ENCODE results near the gene SLC33A1. TPM values are rescaled to one million over a fixed set of nuclear protein-coding genes. Genes with fewer than 3 reads are reported as not detected.
"Not testable (repeated sequence)": the region's sequence is repeated elsewhere in the genome, so short reads cannot be mapped to it uniquely, and the experiment has no call there.

SLC33A1 gene
- total and polyA plus RNA-seq, 4 donors: 3.4 to 28.5 (median 20.3) TPM

- Histone ChIP-seq H3K9me3 (ENCODE audit: control insufficient read depth, low read length) (no peaks in the 10 kb centered on the region), H3K36me3 (ENCODE audit: control insufficient read depth in 1 of 2, insufficient read depth in 2 of 2, low read length in 1 of 2) (no peaks in the 10 kb centered on the region), H3K27me3 (ENCODE audit: control insufficient read depth in 1 of 2, insufficient read depth in 2 of 2, low read length in 1 of 2) (no peaks in the 10 kb centered on the region), H3K4me3 (ENCODE audit: low read length in 2 of 2) (peak overlapping the region; percentile 72 to 76), H3K4me1 (ENCODE audit: control insufficient read depth in 1 of 2, insufficient read depth in 2 of 2, low read length in 2 of 2) (peaks cover 0 to 18% of the 10 kb centered on the region in 2 donors), H3K27ac (ENCODE audit: low read depth in 1 of 2, low read length in 2 of 2) (peak overlapping the region; percentile 10 to 72)
- ATAC-seq (ENCODE audit: low FRiP score) (no peak), DNase-seq (peak; percentile 62 to 80)
- intact Hi-C loops (cut with DNase I): loop anchor here (1.0 to 10.0 kb wide), 4 partner anchors 15 to 1231 kb away; partner anchors contain the start of genes C3orf33 (in 1 of the 2) and GMPS (in 1 of the 2)
- 0 to 1% methylated on average over 45 of the region's 45 CpGs for WGBS, 2 donors
Observed at GRCh38 chr3:155853214-155854140, 750 bp downstream of the SLC33A1 start.

- Histone ChIP-seq H3K27ac (ENCODE audit: low read depth in 1 of 2, low read length in 2 of 2) (no peak overlapping the region), H3K36me3 (ENCODE audit: control insufficient read depth in 1 of 2, insufficient read depth in 2 of 2, low read length in 1 of 2) (peaks cover 0 to 2% of the 10 kb centered on the region in 2 donors), H3K27me3 (ENCODE audit: control insufficient read depth in 1 of 2, insufficient read depth in 2 of 2, low read length in 1 of 2) (no peaks in the 10 kb centered on the region), H3K4me1 (ENCODE audit: control insufficient read depth in 1 of 2, insufficient read depth in 2 of 2, low read length in 2 of 2) (peaks cover 0 to 18% of the 10 kb centered on the region in 2 donors), H3K4me3 (ENCODE audit: low read length in 2 of 2) (peak overlapping the region; percentile 72 to 76), H3K9me3 (ENCODE audit: control insufficient read depth, low read length) (no peaks in the 10 kb centered on the region)
- DNase-seq (no peak), ATAC-seq (ENCODE audit: low FRiP score) (no peak)
- WGBS, 2 donors: 17 to 27% methylated on average over 2 of the region's 2 CpGs
- intact Hi-C loops (cut with DNase I): loop anchor here (10.0 kb wide), 2 partner anchors 48 to 1232 kb away; partner anchors contain the start of gene C3orf33 (in 1 of the 2)
Observed at GRCh38 chr3:155852341-155852740, 1.9 kb downstream of the SLC33A1 start.

- H3K27ac ChIP-seq (ENCODE audit: low read depth in 1 of 2, low read length in 2 of 2): not testable (repeated sequence)
Observed at GRCh38 chr3:155849404-155849803, 4.8 kb downstream of the SLC33A1 start.

GRCh38 chr3:155847993-155848392 lies 6.2 kb downstream of the SLC33A1 start:
- no peak overlapping the region for H3K4me3 ChIP-seq (ENCODE audit: low read length in 2 of 2)
- no peak overlapping the region for H3K27ac ChIP-seq (ENCODE audit: low read depth in 1 of 2, low read length in 2 of 2)
- WGBS, 2 donors: 95 to 99% methylated on average over 3 of the region's 3 CpGs
- peaks cover 0 to 18% of the 10 kb centered on the region in 2 donors for H3K4me1 ChIP-seq (ENCODE audit: control insufficient read depth in 1 of 2, insufficient read depth in 2 of 2, low read length in 2 of 2)
- DNase-seq: no peak
- intact Hi-C loops (cut with DNase I): no loop called here
- H3K36me3 ChIP-seq (ENCODE audit: control insufficient read depth in 1 of 2, insufficient read depth in 2 of 2, low read length in 1 of 2): peaks cover 0 to 2% of the 10 kb centered on the region in 2 donors
- no peaks in the 10 kb centered on the region for H3K9me3 ChIP-seq (ENCODE audit: control insufficient read depth, low read length)
- no peaks in the 10 kb centered on the region for H3K27me3 ChIP-seq (ENCODE audit: control insufficient read depth in 1 of 2, insufficient read depth in 2 of 2, low read length in 1 of 2)
- no peak for ATAC-seq (ENCODE audit: low FRiP score)

More at GRCh38 chr3:155849404-155849803, 4.8 kb downstream of the SLC33A1 start:
- H3K36me3 ChIP-seq (ENCODE audit: control insufficient read depth in 1 of 2, insufficient read depth in 2 of 2, low read length in 1 of 2); ATAC-seq (ENCODE audit: low FRiP score); H3K9me3 ChIP-seq (ENCODE audit: control insufficient read depth, low read length); DNase-seq; H3K4me3 ChIP-seq (ENCODE audit: low read length in 2 of 2); H3K27me3 ChIP-seq (ENCODE audit: control insufficient read depth in 1 of 2, insufficient read depth in 2 of 2, low read length in 1 of 2); intact Hi-C loops (cut with DNase I): not testable (repeated sequence)
- peaks cover 0 to 18% of the 10 kb centered on the region in 2 donors for H3K4me1 ChIP-seq (ENCODE audit: control insufficient read depth in 1 of 2, insufficient read depth in 2 of 2, low read length in 2 of 2)
- 67 to 84% methylated on average over 3 of the region's 3 CpGs for WGBS, 2 donors

- no peaks in the 10 kb centered on the region for H3K27me3 ChIP-seq (ENCODE audit: control insufficient read depth in 1 of 2, insufficient read depth in 2 of 2, low read length in 1 of 2)
- peaks cover 0 to 5% of the 10 kb centered on the region in 2 donors for H3K4me1 ChIP-seq (ENCODE audit: control insufficient read depth in 1 of 2, insufficient read depth in 2 of 2, low read length in 2 of 2)
- H3K4me3 ChIP-seq (ENCODE audit: low read length in 2 of 2): no peak overlapping the region
- DNase-seq (no peak), ATAC-seq (ENCODE audit: low FRiP score) (no peak)
- WGBS, 2 donors: 43 to 49% methylated on average over 3 of the region's 3 CpGs
- H3K9me3 ChIP-seq (ENCODE audit: control insufficient read depth, low read length): no peaks in the 10 kb centered on the region
- no peak overlapping the region for H3K27ac ChIP-seq (ENCODE audit: low read depth in 1 of 2, low read length in 2 of 2)
- H3K36me3 ChIP-seq (ENCODE audit: control insufficient read depth in 1 of 2, insufficient read depth in 2 of 2, low read length in 1 of 2): peaks cover 0 to 2% of the 10 kb centered on the region in 2 donors
- intact Hi-C loops (cut with DNase I): no loop called here
Observed at GRCh38 chr3:155846119-155846518, 8.1 kb downstream of the SLC33A1 start.

GRCh38 chr3:155843569-155843968 lies 10.7 kb downstream of the SLC33A1 start:
- no peak for ATAC-seq (ENCODE audit: low FRiP score)
- no peak for DNase-seq
- no peak overlapping the region for H3K4me3 ChIP-seq (ENCODE audit: low read length in 2 of 2)
- H3K27me3 ChIP-seq (ENCODE audit: control insufficient read depth in 1 of 2, insufficient read depth in 2 of 2, low read length in 1 of 2): no peaks in the 10 kb centered on the region
- H3K27ac ChIP-seq (ENCODE audit: low read depth in 1 of 2, low read length in 2 of 2): no peak overlapping the region
- no peaks in the 10 kb centered on the region for H3K9me3 ChIP-seq (ENCODE audit: control insufficient read depth, low read length)
- peaks cover 0 to 2% of the 10 kb centered on the region in 2 donors for H3K36me3 ChIP-seq (ENCODE audit: control insufficient read depth in 1 of 2, insufficient read depth in 2 of 2, low read length in 1 of 2)
- H3K4me1 ChIP-seq (ENCODE audit: control insufficient read depth in 1 of 2, insufficient read depth in 2 of 2, low read length in 2 of 2): no peaks in the 10 kb centered on the region
- 39 to 41% methylated on average over 1 of the region's 1 CpG for WGBS, 2 donors
- intact Hi-C loops (cut with DNase I): no loop called here

GRCh38 chr3:155835341-155836071 lies 18.7 kb downstream of the SLC33A1 start:
- Histone ChIP-seq H3K27me3 (ENCODE audit: control insufficient read depth in 1 of 2, insufficient read depth in 2 of 2, low read length in 1 of 2) (no peaks in the 10 kb centered on the region), H3K9me3 (ENCODE audit: control insufficient read depth, low read length) (no peaks in the 10 kb centered on the region), H3K4me1 (ENCODE audit: control insufficient read depth in 1 of 2, insufficient read depth in 2 of 2, low read length in 2 of 2) (no peaks in the 10 kb centered on the region), H3K36me3 (ENCODE audit: control insufficient read depth in 1 of 2, insufficient read depth in 2 of 2, low read length in 1 of 2) (no peaks in the 10 kb centered on the region), H3K27ac (ENCODE audit: low read depth in 1 of 2, low read length in 2 of 2) (no peak overlapping the region), H3K4me3 (ENCODE audit: low read length in 2 of 2) (no peak overlapping the region)
- WGBS, 2 donors: 83 to 86% methylated on average over 9 of the region's 9 CpGs
- DNase-seq (no peak), ATAC-seq (ENCODE audit: low FRiP score) (no peak)
- intact Hi-C loops (cut with DNase I): no loop called here

- WGBS, 2 donors: 96 to 98% methylated on average over 13 of the region's 13 CpGs
- intact Hi-C loops (cut with DNase I); H3K27ac ChIP-seq (ENCODE audit: low read depth in 1 of 2, low read length in 2 of 2); H3K9me3 ChIP-seq (ENCODE audit: control insufficient read depth, low read length); H3K4me1 ChIP-seq (ENCODE audit: control insufficient read depth in 1 of 2, insufficient read depth in 2 of 2, low read length in 2 of 2); DNase-seq; H3K36me3 ChIP-seq (ENCODE audit: control insufficient read depth in 1 of 2, insufficient read depth in 2 of 2, low read length in 1 of 2); H3K27me3 ChIP-seq (ENCODE audit: control insufficient read depth in 1 of 2, insufficient read depth in 2 of 2, low read length in 1 of 2); H3K4me3 ChIP-seq (ENCODE audit: low read length in 2 of 2); ATAC-seq (ENCODE audit: low FRiP score): not testable (repeated sequence)
Observed at GRCh38 chr3:155828490-155829098, 25.6 kb downstream of the SLC33A1 start.
